GM12865 (cell line): Measurements from ENCODE around the gene LUC7L.
A peak's percentile ranks its signal among the peaks of the same experiment; 100 is the strongest.
"Not testable (repeated sequence)": the region's sequence is repeated elsewhere in the genome, so short reads cannot be mapped to it uniquely, and the experiment has no call there.

ENCODE experiments used
- DNase-seq: peaks from one replicate; pipeline ENCODE4 v3.0.0; 2010; ENCODE audit warnings: low read depth
- H3K4me3 ChIP-seq: 2 replicates; pipeline ENCODE4 v1.5.1; 2011; ENCODE audit warnings: mild to moderate bottlenecking, low read depth, low read length, control low read depth
- CTCF ChIP-seq: IDR thresholded peaks from 2 replicates; pipeline ENCODE4 v1.5.1; 2011; ENCODE audit warnings: low read length, control low read depth, low read depth, inconsistent platforms; ENCODE audit not compliant: insufficient read depth; ENCODE audit errors: missing control alignments

Gene LUC7L

DNA sequence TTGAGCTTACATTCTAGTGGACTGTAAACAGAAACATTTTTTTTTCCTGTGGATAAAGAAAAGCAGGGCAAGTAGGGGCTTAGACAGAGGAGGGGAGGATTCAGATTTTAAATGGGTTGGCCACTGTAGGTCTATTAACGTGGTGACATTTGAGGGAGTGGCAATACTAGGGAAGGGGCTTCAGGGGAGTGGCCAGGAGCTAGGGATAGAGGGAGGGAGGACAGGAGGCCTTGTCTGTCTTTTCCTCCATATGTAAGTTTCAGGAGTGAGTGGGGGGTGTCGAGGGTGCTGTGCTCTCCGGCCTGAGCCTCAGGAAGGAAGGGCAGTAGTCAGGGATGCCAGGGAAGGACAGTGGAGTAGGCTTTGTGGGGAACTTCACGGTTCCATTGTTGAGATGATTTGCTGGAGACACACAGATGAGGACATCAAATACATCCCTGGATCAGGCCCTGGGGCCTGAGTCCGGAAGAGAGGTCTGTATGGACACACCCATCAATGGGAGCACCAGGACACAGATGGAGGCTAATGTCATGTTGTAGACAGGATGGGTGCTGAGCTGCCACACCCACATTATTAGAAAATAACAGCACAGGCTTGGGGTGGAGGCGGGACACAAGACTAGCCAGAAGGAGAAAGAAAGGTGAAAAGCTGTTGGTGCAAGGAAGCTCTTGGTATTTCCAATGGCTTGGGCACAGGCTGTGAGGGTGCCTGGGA lies 70.0 kb downstream of the LUC7L start:
- TF ChIP-seq CTCF: no peak
- no peak for DNase-seq
- H3K4me3 ChIP-seq: no peak overlapping the region

DNA sequence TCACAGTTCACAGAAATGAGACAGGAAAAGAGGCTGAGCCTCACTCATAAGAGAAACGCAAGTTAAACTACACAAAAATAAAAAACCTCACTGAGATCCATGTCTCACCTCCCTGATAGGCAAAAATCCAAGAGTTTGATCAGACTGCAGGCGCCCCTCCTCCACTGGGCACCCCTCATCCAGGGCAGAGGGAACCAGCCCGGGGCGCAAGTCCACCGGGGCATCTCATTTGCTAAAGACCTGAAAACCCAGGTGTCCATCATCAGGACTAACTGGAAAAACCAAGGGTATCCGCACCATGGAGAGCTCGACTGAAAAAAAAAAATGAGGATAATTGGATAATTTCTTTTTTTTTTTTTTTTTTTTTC lies 74.2 kb downstream of the LUC7L start:
- no peak for DNase-seq
- no peak for TF ChIP-seq CTCF
- no peak overlapping the region for H3K4me3 ChIP-seq

DNA sequence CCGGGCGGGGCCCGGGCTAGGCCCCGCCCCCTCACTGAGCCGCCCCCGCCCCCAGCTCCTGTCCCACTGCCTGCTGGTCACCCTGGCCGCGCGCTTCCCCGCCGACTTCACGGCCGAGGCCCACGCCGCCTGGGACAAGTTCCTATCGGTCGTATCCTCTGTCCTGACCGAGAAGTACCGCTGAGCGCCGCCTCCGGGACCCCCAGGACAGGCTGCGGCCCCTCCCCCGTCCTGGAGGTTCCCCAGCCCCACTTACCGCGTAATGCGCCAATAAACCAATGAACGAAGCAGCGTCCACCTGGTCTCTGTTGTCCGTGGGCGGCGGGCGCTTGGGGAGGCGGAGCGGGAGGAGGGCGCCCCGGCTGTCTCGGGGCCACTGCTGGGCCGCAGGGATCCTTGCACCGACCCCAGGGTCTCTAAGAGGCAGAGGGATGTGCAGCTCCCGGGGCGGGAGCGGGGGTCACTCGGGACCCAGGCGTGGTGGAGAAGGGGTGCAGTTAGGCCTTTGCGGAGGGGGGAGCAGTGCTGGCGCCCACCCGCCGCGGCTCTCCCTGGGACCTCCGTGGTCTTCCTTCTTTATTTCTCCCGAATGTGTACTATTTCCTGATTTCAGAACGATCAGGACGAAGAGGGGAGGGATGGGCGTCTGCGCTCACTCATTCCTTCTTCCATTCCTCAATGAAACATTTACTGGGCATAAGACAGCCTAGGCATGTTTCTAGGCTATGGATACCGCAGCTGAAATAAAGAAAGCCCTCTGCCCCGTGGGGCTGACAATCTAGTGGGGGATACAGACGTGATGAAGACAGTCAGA lies 74.8 kb downstream of the LUC7L start:
- peak overlapping the region; percentile 24 for H3K4me3 ChIP-seq
- TF ChIP-seq CTCF: no peak
- no peak for DNase-seq

DNA sequence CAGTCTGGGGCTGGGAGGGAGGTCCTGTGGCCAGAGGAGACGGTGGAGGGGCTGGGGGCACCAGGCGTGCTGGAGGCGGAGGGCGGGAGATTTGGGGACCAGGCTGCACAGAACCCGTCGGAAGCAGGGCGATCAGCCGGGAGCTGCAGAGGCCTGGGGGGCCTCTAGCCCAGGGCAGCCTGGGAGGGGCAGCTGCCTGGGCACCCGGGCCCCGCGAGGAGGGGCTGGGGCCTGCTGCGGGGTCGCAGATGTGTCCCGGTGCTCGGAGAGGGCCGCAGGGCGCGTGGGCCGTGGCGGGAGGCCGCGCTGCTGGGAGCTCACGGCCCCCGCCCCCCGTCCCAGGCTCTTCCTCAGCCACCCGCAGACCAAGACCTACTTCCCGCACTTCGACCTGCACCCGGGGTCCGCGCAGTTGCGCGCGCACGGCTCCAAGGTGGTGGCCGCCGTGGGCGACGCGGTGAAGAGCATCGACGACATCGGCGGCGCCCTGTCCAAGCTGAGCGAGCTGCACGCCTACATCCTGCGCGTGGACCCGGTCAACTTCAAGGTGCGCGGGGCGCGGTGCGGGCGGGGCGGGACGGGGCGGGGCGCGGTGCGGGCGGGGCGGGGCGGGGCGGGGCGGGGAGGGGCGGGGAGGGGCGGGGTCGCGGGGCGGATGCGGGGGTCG lies 75.6 kb downstream of the LUC7L start:
- H3K4me3 ChIP-seq, DNase-seq: not testable (repeated sequence)

GRCh38 chr16:153129-153521 lies 76.1 kb downstream of the LUC7L start:
- H3K4me3 ChIP-seq: not testable (repeated sequence)

DNA sequence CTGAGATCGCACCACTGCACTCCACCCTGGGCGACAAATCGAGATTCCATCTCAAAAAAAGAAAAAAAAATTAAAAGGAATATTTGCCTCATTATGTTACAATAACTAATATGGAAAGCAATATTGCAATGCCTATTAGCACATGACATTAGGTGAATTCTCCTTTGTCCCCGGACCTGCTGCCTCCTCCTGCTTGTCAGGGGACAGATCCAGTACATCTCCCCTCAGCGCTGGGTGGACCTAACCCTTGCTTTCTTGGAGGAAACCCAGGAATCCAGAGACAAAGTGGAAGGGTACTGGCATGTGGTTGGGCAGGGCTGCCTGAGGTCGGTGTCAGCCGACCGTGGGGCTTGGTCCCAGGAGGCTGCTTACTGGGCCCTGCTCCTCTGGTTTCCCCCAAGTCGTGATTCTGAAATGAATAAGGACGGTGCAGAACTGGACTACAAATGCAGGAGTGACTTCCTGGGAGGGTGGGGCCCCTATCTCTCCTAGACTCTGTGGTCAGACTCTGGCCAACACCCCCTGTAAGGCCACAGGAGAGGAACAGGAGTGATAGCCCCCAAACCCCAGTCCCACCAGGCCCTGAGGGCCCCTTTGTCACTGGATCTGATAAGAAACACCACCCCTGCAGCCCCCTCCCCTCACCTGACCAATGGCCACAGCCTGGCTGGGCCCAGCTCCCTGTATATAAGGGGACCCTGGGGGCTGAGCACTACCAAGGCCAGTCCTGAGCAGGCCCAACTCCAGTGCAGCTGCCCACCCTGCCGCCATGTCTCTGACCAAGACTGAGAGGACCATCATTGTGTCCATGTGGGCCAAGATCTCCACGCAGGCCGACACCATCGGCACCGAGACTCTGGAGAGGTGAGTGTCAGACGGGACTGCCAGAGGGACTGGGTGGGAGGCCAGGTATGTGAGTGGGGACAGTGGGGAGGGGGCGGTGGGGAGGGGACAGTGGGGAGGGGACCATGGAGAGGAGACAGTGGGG lies 76.8 kb downstream of the LUC7L start, which contains the start of gene HBZ:
Gene HBZ, plus strand, starts transcription at position 504 of the 988 bp plus-strand sequence. Its CDS starts 266 bp downstream, at position 770.
- no peak for TF ChIP-seq CTCF
- H3K4me3 ChIP-seq: no peak within 1 kb of the TSS
- DNase-seq: peak; percentile 28

More at GRCh38 chr16:153129-153521, 76.1 kb downstream of the LUC7L start:
- not testable (repeated sequence) for DNase-seq

GRCh38 chr16:149024-149660 lies 80.1 kb downstream of the LUC7L start:
- H3K4me3 ChIP-seq: no peak overlapping the region
- TF ChIP-seq CTCF: no peak
- no peak for DNase-seq
